Erythroblast (primary cell): ENCODE data around the gene MRRF.

Experiments
- GATA1 ChIP-seq: IDR thresholded peaks from 2 replicates; pipeline ENCODE4 v1.6.1; 2011; ENCODE audit warnings: low read depth, mild to moderate bottlenecking, control low read depth, low read length, moderate library complexity
- POLR2A ChIP-seq: IDR thresholded peaks from 2 replicates; pipeline ENCODE4 v1.6.1; 2011; ENCODE audit warnings: mild to moderate bottlenecking, low read length

GRCh38 chr9:122347348-122348287 lies 82.9 kb downstream of the MRRF start:
- TF ChIP-seq POLR2A = peak; percentile 47
- TF ChIP-seq GATA1 = no peak
